SH-SY5Y (cell line): ENCODE results near the gene TRAK2.

ENCODE experiments used
- GATA2 ChIP-seq: IDR thresholded peaks from 2 replicates; pipeline ENCODE4 v1.6.1; 2011; ENCODE audit warnings: mild to moderate bottlenecking, low read depth, low read length
- GATA3 ChIP-seq: IDR thresholded peaks from 2 replicates; pipeline ENCODE4 v1.6.1; 2011; ENCODE audit warnings: low read depth, mild to moderate bottlenecking, low read length, moderate library complexity

DNA sequence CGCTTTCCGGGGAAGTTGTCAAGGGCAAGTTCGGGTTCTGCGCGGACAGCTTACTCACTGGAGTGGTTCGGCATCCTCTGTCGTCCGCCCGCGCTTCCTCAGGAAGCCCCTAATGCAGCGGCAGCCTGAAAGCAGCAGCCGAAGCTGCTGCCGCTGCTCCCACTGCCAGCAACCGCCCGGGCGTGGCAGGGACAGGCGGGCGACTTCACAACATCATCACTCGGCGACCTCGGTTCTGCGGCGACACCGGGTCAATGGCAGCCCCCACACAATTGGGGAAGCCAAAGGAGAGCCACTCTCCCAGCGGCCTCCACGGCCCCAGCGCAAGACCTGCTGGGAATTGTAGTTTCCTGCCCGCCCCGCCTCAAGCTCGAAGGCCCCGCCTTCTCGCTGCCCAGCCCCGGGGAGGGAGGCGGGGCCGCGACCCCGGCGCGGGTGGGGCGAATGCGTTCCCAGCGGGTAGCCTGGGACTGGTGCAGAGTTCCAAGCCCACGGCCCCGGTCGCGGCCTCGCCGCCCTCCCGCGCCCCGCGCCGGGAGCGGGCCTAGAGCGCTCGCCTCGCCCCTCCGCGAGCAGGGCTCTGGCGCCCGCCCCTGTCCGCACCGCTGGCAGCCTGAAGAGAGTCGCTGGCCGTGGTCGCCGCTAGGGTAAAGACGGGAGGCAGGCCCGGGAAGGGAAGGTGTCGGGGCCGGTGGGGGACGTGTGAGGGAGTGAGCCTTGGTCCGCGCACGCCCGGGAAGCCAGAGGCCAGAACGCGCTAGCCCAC lies at the start of gene TRAK2, which contains the start of gene STRADB:
- TF ChIP-seq GATA3: no peak
- TF ChIP-seq GATA2: no peak
